Measurements from ENCODE around the gene CLECL1. TPM values are rescaled to one million over a fixed set of nuclear protein-coding genes. Genes with fewer than 3 reads are reported as not detected.
"Not testable (repeated sequence)": the region's sequence is repeated elsewhere in the genome, so short reads cannot be mapped to it uniquely, and the experiment has no call there.

Gene CLECL1
- total RNA-seq, 1 donor from 2014 or later: not detected

DNA sequence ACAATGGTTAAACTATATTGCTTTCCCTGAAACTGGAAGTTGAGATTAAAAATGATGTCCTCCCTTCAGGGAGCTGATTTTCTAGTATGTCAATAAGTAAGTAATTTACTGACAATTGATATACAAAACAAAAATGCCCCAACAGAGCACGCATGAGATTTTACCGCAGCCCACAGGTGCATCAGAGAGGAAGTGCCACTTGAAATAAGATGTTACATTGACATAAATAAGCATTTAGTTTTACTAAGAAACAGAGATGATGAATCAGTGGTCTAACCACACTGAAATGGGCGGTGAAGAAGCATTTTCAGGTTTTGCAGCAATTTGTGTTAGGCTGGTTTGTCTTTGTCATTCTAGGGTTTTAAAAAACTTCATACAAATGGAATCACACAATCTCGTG lies 8.8 kb upstream of the CLECL1 start:
- H3K27ac Mint-ChIP-seq: no peak overlapping the region
- TF ChIP-seq, protein P1, sequence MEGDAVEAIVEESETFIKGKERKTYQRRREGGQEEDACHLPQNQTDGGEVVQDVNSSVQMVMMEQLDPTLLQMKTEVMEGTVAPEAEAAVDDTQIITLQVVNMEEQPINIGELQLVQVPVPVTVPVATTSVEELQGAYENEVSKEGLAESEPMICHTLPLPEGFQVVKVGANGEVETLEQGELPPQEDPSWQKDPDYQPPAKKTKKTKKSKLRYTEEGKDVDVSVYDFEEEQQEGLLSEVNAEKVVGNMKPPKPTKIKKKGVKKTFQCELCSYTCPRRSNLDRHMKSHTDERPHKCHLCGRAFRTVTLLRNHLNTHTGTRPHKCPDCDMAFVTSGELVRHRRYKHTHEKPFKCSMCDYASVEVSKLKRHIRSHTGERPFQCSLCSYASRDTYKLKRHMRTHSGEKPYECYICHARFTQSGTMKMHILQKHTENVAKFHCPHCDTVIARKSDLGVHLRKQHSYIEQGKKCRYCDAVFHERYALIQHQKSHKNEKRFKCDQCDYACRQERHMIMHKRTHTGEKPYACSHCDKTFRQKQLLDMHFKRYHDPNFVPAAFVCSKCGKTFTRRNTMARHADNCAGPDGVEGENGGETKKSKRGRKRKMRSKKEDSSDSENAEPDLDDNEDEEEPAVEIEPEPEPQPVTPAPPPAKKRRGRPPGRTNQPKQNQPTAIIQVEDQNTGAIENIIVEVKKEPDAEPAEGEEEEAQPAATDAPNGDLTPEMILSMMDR (IDR thresholded peaks at IDR 0.05; ENCODE audit: unreplicated experiment): no peak
- H3K36me3 Mint-ChIP-seq: no peaks in the 10 kb centered on the region

DNA sequence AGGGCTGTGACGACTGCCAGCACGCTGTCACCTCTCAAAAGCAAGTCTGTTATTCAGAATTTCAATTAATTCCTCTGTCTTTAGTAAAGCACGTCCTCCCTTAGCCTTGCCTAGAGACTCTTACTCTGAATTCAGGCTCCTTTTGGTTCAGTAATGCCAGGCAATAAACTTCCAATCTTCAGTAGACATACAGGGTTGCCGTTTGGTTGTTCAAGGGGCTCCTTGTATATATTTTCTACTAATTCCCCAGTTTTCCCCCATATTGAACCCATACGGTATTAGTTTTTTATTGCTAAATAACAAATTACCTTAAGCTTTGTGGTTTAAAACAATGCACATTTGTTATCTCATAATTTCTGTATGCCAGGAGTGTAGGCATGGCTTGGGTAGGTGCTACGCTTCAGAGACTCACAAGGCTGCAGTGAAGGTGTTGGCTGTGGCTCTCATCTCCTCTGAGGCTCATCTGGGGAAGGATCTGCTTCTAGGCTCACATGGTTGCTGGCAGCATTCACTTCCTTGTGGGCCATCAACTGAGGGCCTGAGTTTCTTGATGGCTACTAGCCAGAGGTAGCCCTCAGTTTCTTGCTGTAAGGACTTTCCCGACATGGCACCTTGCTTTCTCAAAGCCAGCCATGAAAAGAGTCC lies 7.3 kb upstream of the CLECL1 start:
- no peak for DNase-seq (ENCODE audit: low spot score in 2 of 2, unreplicated experiment in 2 of 2)
- peaks cover 29% of the 10 kb centered on the region for H3K4me1 Mint-ChIP-seq
- no peaks in the 10 kb centered on the region for H3K36me3 Mint-ChIP-seq
- TF ChIP-seq, protein P1 (IDR thresholded peaks at IDR 0.05; ENCODE audit: unreplicated experiment): no peak
- no peaks in the 10 kb centered on the region for H3K27me3 Mint-ChIP-seq (ENCODE audit: low read depth)
- H3K27ac Mint-ChIP-seq: no peak overlapping the region
- H3K4me3 Mint-ChIP-seq: no peak overlapping the region
- no peaks in the 10 kb centered on the region for H3K9me3 Mint-ChIP-seq

More for the DNA sequence above, 8.8 kb upstream of the CLECL1 start:
- Mint-ChIP-seq H3K9me3 (no peaks in the 10 kb centered on the region), H3K4me1 (peaks cover 26% of the 10 kb centered on the region), H3K27me3 (ENCODE audit: low read depth) (no peaks in the 10 kb centered on the region), H3K4me3 (no peak overlapping the region)
- no peak for DNase-seq (ENCODE audit: low spot score in 2 of 2, unreplicated experiment in 2 of 2)

DNA sequence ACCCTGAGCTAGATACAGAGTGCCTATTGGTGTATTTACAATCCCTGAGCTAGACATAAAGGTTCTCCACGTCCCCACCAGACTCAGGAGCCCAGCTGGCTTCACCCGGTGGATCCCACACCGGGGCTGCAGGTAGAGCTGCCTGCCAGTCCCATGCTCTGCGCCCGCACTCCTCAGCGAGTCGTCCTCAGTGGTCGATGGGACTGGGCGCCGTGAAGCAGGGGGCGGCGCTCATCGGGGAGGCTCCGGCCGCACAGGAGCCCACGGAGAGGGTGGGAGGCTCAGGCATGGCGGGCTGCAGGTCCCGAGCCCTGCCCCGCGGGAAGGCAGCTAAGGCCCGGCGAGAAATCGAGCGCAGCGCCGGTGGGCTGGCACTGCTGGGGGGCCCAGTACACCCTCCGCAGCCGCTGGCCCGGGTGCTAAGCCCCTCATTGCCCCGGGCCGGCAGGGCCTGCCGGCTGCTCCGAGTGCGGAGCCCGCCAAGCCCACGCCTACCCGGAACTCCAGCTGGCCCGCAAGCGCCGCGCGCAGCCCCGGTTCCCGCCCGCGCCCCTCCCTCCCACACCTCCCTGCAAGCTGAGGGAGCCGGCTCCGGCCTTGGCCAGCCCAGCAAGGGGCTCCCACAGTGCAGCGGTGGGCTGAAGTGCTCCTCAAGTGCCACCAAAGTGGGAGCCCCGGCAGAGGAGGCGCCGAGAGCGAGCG lies 6.7 kb upstream of the CLECL1 start:
- not testable (repeated sequence) for H3K27me3 Mint-ChIP-seq (ENCODE audit: low read depth); H3K9me3 Mint-ChIP-seq; DNase-seq (ENCODE audit: low spot score in 2 of 2, unreplicated experiment in 2 of 2); H3K4me3 Mint-ChIP-seq; H3K36me3 Mint-ChIP-seq; H3K27ac Mint-ChIP-seq
- peaks cover 23% of the 10 kb centered on the region for H3K4me1 Mint-ChIP-seq

DNA sequence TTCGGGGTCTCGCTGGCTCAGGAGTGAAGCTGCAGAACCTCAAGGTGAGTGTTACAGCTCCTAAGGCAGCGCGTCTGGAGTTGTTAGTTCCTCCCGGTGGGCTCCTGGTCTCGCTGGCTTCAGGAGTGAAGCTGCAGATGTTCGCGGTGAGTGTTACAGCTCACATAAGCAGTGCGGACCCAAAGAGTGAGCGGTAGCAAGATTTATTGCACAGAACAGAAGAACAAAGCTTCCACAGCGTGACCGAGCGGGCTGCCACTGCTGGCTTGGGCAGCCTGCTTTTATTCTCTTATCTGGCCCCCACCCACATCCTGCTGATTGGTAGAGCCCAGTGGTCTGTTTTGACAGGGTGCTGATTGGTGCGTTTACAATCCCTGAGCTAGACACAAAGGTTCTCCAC lies 6.0 kb upstream of the CLECL1 start:
- DNase-seq (ENCODE audit: low spot score in 2 of 2, unreplicated experiment in 2 of 2); H3K27me3 Mint-ChIP-seq (ENCODE audit: low read depth); H3K36me3 Mint-ChIP-seq; H3K4me3 Mint-ChIP-seq; H3K9me3 Mint-ChIP-seq; H3K27ac Mint-ChIP-seq: not testable (repeated sequence)
- H3K4me1 Mint-ChIP-seq: peaks cover 23% of the 10 kb centered on the region

DNA sequence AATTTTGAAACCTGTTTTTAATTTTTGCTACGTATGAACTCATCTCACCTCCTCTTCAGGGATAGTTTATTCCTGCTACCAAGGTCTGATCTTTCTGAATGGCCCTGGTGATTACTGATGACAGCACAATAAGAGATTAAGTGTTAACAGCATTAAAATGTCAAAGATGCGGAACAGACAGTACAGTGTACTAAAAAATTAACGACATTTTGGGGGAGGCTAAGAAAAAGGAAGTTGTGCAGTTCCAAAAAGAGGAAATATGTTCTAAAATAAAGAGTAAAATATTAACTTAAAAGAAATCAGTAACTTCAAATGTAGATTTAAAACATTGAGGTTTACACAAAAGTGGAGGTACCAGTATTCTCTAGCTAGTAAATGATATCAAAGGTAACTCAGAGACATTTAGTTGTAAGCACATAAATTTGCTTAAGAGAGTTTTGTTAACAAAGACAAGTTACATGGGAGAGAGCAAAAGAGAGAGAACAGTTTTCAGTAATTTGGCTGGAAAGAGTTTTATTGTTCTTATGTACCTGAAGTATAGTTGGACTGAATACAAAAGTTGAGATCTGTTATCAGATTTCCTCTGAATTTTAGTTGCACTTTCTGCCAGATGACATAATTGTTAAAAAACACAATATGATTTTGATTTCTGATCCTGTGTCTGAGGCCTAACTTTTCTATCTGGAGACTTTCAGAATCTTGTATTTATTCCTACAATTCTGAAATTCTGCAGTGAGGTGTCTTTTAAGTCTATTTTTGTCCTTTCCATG lies 4.2 kb upstream of the CLECL1 start:
- no peak for DNase-seq (ENCODE audit: low spot score in 2 of 2, unreplicated experiment in 2 of 2)
- Mint-ChIP-seq H3K9me3 (no peaks in the 10 kb centered on the region), H3K4me3 (no peak overlapping the region), H3K27me3 (ENCODE audit: low read depth) (no peaks in the 10 kb centered on the region), H3K27ac (peak overlapping the region; percentile 55), H3K4me1 (peaks cover 15% of the 10 kb centered on the region), H3K36me3 (no peaks in the 10 kb centered on the region)
- TF ChIP-seq, protein P1 (IDR thresholded peaks at IDR 0.05; ENCODE audit: unreplicated experiment): no peak

DNA sequence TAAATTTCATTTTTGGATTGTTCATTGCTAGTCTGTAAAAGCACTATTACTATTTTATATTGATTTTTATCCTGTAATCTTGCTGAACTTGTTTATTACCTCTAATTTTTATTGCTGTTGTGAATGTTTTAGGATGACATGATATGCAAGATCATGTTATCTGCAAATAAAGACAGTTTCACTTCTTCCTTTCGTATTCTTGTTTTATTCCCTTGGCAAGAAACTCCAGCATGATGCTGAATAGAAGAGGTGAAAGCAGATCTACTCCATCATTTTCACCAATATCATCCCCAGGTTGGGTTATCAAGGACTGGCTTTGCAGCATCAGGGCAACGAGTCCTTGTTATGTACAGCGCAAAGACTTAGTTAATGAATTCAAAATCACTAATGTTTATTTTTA lies 2.7 kb upstream of the CLECL1 start:
- TF ChIP-seq, protein P1 (IDR thresholded peaks at IDR 0.05; ENCODE audit: unreplicated experiment): no peak
- Mint-ChIP-seq H3K9me3 (no peaks in the 10 kb centered on the region), H3K4me1 (peaks cover 13% of the 10 kb centered on the region), H3K27ac (no peak overlapping the region), H3K4me3 (no peak overlapping the region), H3K36me3 (no peaks in the 10 kb centered on the region), H3K27me3 (ENCODE audit: low read depth) (no peaks in the 10 kb centered on the region)
- no peak for DNase-seq (ENCODE audit: low spot score in 2 of 2, unreplicated experiment in 2 of 2)
